HepG2 (cell line): ENCODE data around the gene SLC20A1. TPM values are rescaled to one million over a fixed set of nuclear protein-coding genes. Genes with fewer than 3 reads are reported as not detected.
A peak's percentile ranks its signal among the peaks of the same experiment; 100 is the strongest.

Experiments used
- ATAC-seq: fragments of 200-7000 bp; cut with Tn5 transposase; 3 replicates; pipeline ENCODE4 v1.9.1; 2020; ENCODE audit warnings: mild to moderate bottlenecking, moderate library complexity
- BruUV-seq: library from RNA; stranded (reverse); fragments of 400-500 nt; replicated peaks from 2 replicates; lab custom pipeline; 2021; lab: Mats Ljungman, UMichigan
- CTCF ChIA-PET: fragments of 300-600 bp; formaldehyde crosslinking; extraction: SDS; loops from one replicate; lab custom pipeline; 2021; ENCODE audit warnings: low total read pairs, inconsistent platforms, low intra/inter-chr PET ratio; lab: Yijun Ruan, JAX
- POLR2A ChIA-PET: fragments of 350-600 bp; sonication (Branson Sonifier 250); formaldehyde crosslinking; loops from one replicate; lab custom pipeline; 2020; ENCODE audit warnings: antibody characterized with exemption, inconsistent platforms; lab: Yijun Ruan, JAX
- DNase-seq: peaks from one replicate; pipeline ENCODE4 v3.0.0-alpha.2; 2015; ENCODE audit warnings: low spot score
- FAIRE-seq: peaks from 3 replicates; lab custom pipeline; 2011; peaks lifted over from hg19 to GRCh38; lab: Jason Lieb, UNC
- H2AFZ ChIP-seq: one replicate; pipeline ENCODE4 v1.6.1; 2011; ENCODE audit warnings: low read length, inconsistent platforms
- H3K27ac ChIP-seq: fragments of 300-600 bp; 3 replicates; pipeline ENCODE4 v1.8.0; 2011; ENCODE audit warnings: mixed run types, mild to moderate bottlenecking, mixed read lengths, low read length, inconsistent platforms; ENCODE audit not compliant: insufficient read depth; ENCODE audit errors: extremely low read length
- H3K27me3 ChIP-seq, 2 experiments: fragments of 200-600 bp in 1 of 2; 2 replicates in 1 of 2; 3 replicates in 1 of 2; pipeline versions ENCODE4 v1.6.0 to v1.8.0; 2011; ENCODE audit warnings: low read length in 2 of 2, mild to moderate bottlenecking in 2 of 2, moderate library complexity in 2 of 2, inconsistent platforms in 1 of 2; ENCODE audit not compliant: insufficient read depth in 2 of 2, control insufficient read depth in 1 of 2
- H3K36me3 ChIP-seq, 2 experiments: fragments of 200-600 bp in 1 of 2; replicated peaks in 1 of 2; 2 replicates in 1 of 2; 3 replicates in 1 of 2; pipeline versions ENCODE4 v1.5.1 to v1.8.0; 2011; ENCODE audit warnings: low read length in 2 of 2, inconsistent platforms in 1 of 2; ENCODE audit not compliant: insufficient read depth in 2 of 2, control insufficient read depth in 1 of 2
- H3K4me1 ChIP-seq: 2 replicates; pipeline ENCODE4 v1.5.1; 2012; ENCODE audit warnings: low read length, inconsistent platforms; ENCODE audit not compliant: insufficient read depth
- H3K4me2 ChIP-seq: 2 replicates; pipeline ENCODE4 v1.6.0; 2011; ENCODE audit warnings: low read depth, low read length, inconsistent platforms
- H3K4me3 ChIP-seq, 3 experiments: fragments of 200-600 bp in 1 of 3; sonication (generic), shearing (Covaris generic) in 1 of 3; replicated peaks in 1 of 3; 2 replicates each; pipeline ENCODE4 v1.5.1; 2011 to 2016; ENCODE audit warnings: low read length in 3 of 3, inconsistent platforms in 2 of 3, low read depth in 2 of 3, mild to moderate bottlenecking in 2 of 3, control low read depth in 1 of 3, mixed read lengths in 1 of 3; ENCODE audit not compliant: insufficient read depth in 1 of 3
- H3K79me2 ChIP-seq: one replicate; pipeline ENCODE4 v1.6.1; 2011; ENCODE audit warnings: low read length, inconsistent platforms; ENCODE audit not compliant: insufficient read depth
- H3K9ac ChIP-seq: 2 replicates; pipeline ENCODE4 v1.6.0; 2011; ENCODE audit warnings: mild to moderate bottlenecking, low read depth, low read length, inconsistent platforms; ENCODE audit not compliant: insufficient read depth
- H3K9me3 ChIP-seq: 2 replicates; pipeline ENCODE4 v1.5.1; 2012; ENCODE audit warnings: mild to moderate bottlenecking, low read length
- H4K20me1 ChIP-seq: 2 replicates; pipeline ENCODE4 v1.6.0; 2011; ENCODE audit warnings: inconsistent platforms, mild to moderate bottlenecking, low read length, moderate library complexity; ENCODE audit not compliant: insufficient read depth
- CTCF ChIP-seq: sonication (generic); formaldehyde crosslinking; IDR thresholded peaks from 2 replicates; pipeline ENCODE4 v1.5.0; 2020; ENCODE audit warnings: mild to moderate bottlenecking, missing genetic modification reagents, moderate library complexity
- DNMT1 ChIP-seq: sonication (generic); formaldehyde crosslinking; IDR thresholded peaks from 2 replicates; pipeline ENCODE4 v1.5.1; 2020; ENCODE audit warnings: mild to moderate bottlenecking, missing genetic modification reagents
- HOXD1 ChIP-seq: sonication (generic); formaldehyde crosslinking; IDR thresholded peaks from 2 replicates; pipeline ENCODE4 v1.5.0; 2020; ENCODE audit warnings: missing genetic modification reagents
- IKZF5 ChIP-seq: IDR thresholded peaks from 2 replicates; pipeline ENCODE4 v1.6.1; 2018; ENCODE audit warnings: missing genetic modification reagents, mild to moderate bottlenecking, missing compliant biosample characterization
- ISX ChIP-seq: sonication (generic); formaldehyde crosslinking; conservative IDR thresholded peaks from 2 replicates; pipeline ENCODE4 v1.5.0; 2020; ENCODE audit warnings: missing genetic modification reagents
- MYNN ChIP-seq: sonication (generic); formaldehyde crosslinking; IDR thresholded peaks from 2 replicates; pipeline ENCODE4 v1.4.0; 2020; ENCODE audit warnings: mild to moderate bottlenecking, low read depth, missing genetic modification reagents
- POGZ ChIP-seq: sonication (generic); formaldehyde crosslinking; IDR thresholded peaks from 2 replicates; pipeline ENCODE4 v1.4.0; 2020; ENCODE audit warnings: mild to moderate bottlenecking, missing genetic modification reagents
- SALL1 ChIP-seq: sonication (generic); formaldehyde crosslinking; IDR thresholded peaks from 2 replicates; pipeline ENCODE4 v1.8.0; 2022; ENCODE audit warnings: mild to moderate bottlenecking, missing genetic modification reagents
- ZNF251 ChIP-seq: sonication (generic); formaldehyde crosslinking; IDR thresholded peaks from 2 replicates; pipeline ENCODE4 v1.9.0; 2021; ENCODE audit warnings: mild to moderate bottlenecking, missing genetic modification reagents
- WGBS: methylation state at CpG from one replicate; pipeline ENCODE4 v1.1.6; 2017; ENCODE audit warnings: low lambda C conversion rate; 5-methylcytosine and 5-hydroxymethylcytosine counted together
- in situ Hi-C: cut with HindIII; loops from 2 replicates; pipeline ENCODE4 v1.10.0; 2017; ENCODE audit warnings: low pct_unique_long_range_greater_than_20kb; ENCODE audit not compliant: extremely low pct_ligation_motif_present
- intact Hi-C: fragments of 100-400 bp; cut with micrococcal nuclease; formaldehyde crosslinking; loops from one replicate; pipeline ENCODE4 v1.10.0; 2022; ENCODE audit not compliant: unreplicated experiment
- polyA plus RNA-seq, 8 experiments: library from polyadenylated mRNA; depleted of rRNA in 3 of 8; stranded (reverse) in 7 of 8; unstranded in 1 of 8; fragments of >200 nt; fragmentation: Illumina TruSeq in 4 of 8; extraction: Trizol in 4 of 8; gene quantifications; 2 replicates each; pipeline versions ENCODE4 v1.2.1 to v1.2.3, GENCODE V29; 2011 to 2016; ENCODE audit warnings: low read depth in 4 of 8, missing spikeins in 1 of 8, mixed read lengths in 1 of 8; ENCODE audit not compliant: insufficient read depth in 1 of 8
- total RNA-seq, 5 experiments: library from RNA; depleted of rRNA; stranded (reverse); fragments of >200 nt; fragmentation: Illumina TruSeq; extraction: Trizol; gene quantifications; 2 replicates each; pipeline ENCODE4 v1.2.3, GENCODE V29; 2016; ENCODE audit warnings: low read depth in 1 of 5

The SLC20A1 gene
- total and polyA plus RNA-seq, 2 of the 13 experiments (the other 11 are each of a cell fraction or from before 2014, with no cell fraction given) = 54.0 to 85.9 TPM

- no peaks in the 10 kb centered on the region for H3K79me2 ChIP-seq
- H3K27me3 ChIP-seq = peaks cover 1 to 11% of the 10 kb centered on the region in 2 experiments; a peak in 2 of 5 replicates
- CTCF ChIA-PET = no interaction called here
- H3K9me3 ChIP-seq = no peaks in the 10 kb centered on the region
- no peak overlapping the region for H3K9ac ChIP-seq
- peak overlapping the region; percentile 41 for H3K4me2 ChIP-seq
- intact Hi-C loops = no loop called here
- no peaks in the 10 kb centered on the region for H3K36me3 ChIP-seq
- ATAC-seq = no peak
- no TSS peak for BruUV-seq
- 53% methylated on average over 2 of the region's 2 CpGs for WGBS
- no peak for FAIRE-seq
- POLR2A ChIA-PET = interaction anchor here (1.2 to 1.6 kb wide), 2 partner anchors 8 to 13 kb away, joined by 4 to 7 read pairs; no protein-coding TSS in a partner anchor
- H4K20me1 ChIP-seq = no peaks in the 10 kb centered on the region
- in situ Hi-C loops = no loop called here
- no peak overlapping the region for H3K27ac ChIP-seq
- H3K4me1 ChIP-seq = peaks cover 72% of the 10 kb centered on the region
- DNase-seq = no peak
- no peak overlapping the region for H2AFZ ChIP-seq
- TF ChIP-seq MYNN (CRISPR knock-in tag) (no peak), CTCF (no peak), SALL1 (CRISPR knock-in tag) (0 out of 2 replicates have a peak, but pooled peaks have one; percentile 21), DNMT1 (CRISPR knock-in tag) (no peak), ZNF251 (no peak), ISX (CRISPR knock-in tag) (no peak), IKZF5 (CRISPR knock-in tag) (0 out of 2 replicates have a peak, but pooled peaks have one; percentile 17), HOXD1 (CRISPR knock-in tag) (no peak), POGZ (no peak)
- no peak overlapping the region; a peak in 1 of 6 replicates for H3K4me3 ChIP-seq
These were observed 5.3 kb upstream of the SLC20A1 start for GRCh38 chr2:112640467-112640799.
